OCI-LY3 (cell line): ENCODE measurements around the gene SMIM36.

Experiments
- H2AFZ ChIP-seq: fragments of 200-600, 300-600 bp; shearing (Covaris generic); 2 replicates; pipeline ENCODE4 v1.6.0; 2014; ENCODE audit warnings: antibody characterized with exemption, low read depth, low read length
- H3K27ac ChIP-seq: fragments of 200-600, 300-600 bp; sonication (generic); 2 replicates; pipeline ENCODE4 v1.5.1; 2014; ENCODE audit warnings: mild to moderate bottlenecking, low read length, moderate library complexity, mixed read lengths
- H3K27me3 ChIP-seq: fragments of 200-600, 300-600 bp; sonication (generic); 2 replicates; pipeline ENCODE4 v1.6.1; 2014; ENCODE audit warnings: low read depth, low read length, mixed read lengths
- H3K36me3 ChIP-seq: fragments of 200-600, 300-600 bp; sonication (generic); replicated peaks from 2 replicates; pipeline ENCODE3; 2014; ENCODE audit warnings: low read depth, low read length, mixed read lengths
- H3K4me1 ChIP-seq: fragments of 300-600, 200-600 bp; sonication (generic); 2 replicates; pipeline ENCODE4 v1.6.1; 2014; ENCODE audit warnings: low read length, mixed read lengths
- H3K4me2 ChIP-seq: fragments of 200-600, 300-600 bp; sonication (generic); 2 replicates; pipeline ENCODE4 v1.6.1; 2014; ENCODE audit warnings: low read length, mixed read lengths
- H3K4me3 ChIP-seq: fragments of 300-600, 200-600 bp; sonication (generic); 2 replicates; pipeline ENCODE4 v1.5.1; 2014; ENCODE audit warnings: antibody characterized with exemption, mild to moderate bottlenecking, low read length, moderate library complexity
- H3K79me2 ChIP-seq: fragments of 300-600, 200-600 bp; shearing (Covaris generic); 2 replicates; pipeline ENCODE4 v1.6.1; 2014; ENCODE audit warnings: mild to moderate bottlenecking, low read length, mixed read lengths
- H3K9ac ChIP-seq: fragments of 300-600, 200-600 bp; shearing (Covaris generic); 2 replicates; pipeline ENCODE4 v1.6.0; 2014; ENCODE audit warnings: mild to moderate bottlenecking, low read length, moderate library complexity
- H3K9me3 ChIP-seq: fragments of 200-600, 300-600 bp; shearing (Covaris generic); 2 replicates; pipeline ENCODE4 v1.6.1; 2014; ENCODE audit warnings: low read length, mixed read lengths; ENCODE audit not compliant: insufficient read depth
- H4K20me1 ChIP-seq: fragments of 200-600, 300-600 bp; sonication (generic); 2 replicates; pipeline ENCODE4 v1.6.1; 2016; ENCODE audit warnings: low read length, mixed read lengths; ENCODE audit not compliant: insufficient read depth
- EZH2phosphoT487 ChIP-seq: fragments of 200-600 bp; shearing (Covaris generic); IDR thresholded peaks from 2 replicates; pipeline ENCODE4 v1.6.1; 2018; ENCODE audit warnings: antibody characterized with exemption, mixed run types, low read depth
- TF ChIP-seq, protein P1 (sequence below): fragments of 200-600, 300-600 bp; sonication (generic); IDR thresholded peaks from 2 replicates; pipeline ENCODE4 v1.5.1; 2014; ENCODE audit warnings: antibody characterized with exemption, low read length, low read depth

The SMIM36 gene

GRCh38 chr17:55418369-55419268 is 92.6 kb downstream of the SMIM36 start:
- Histone ChIP-seq H3K4me2 (no peak overlapping the region), H3K9ac (no peak overlapping the region), H3K79me2 (peaks cover 78% of the 10 kb centered on the region), H4K20me1 (peaks cover 58% of the 10 kb centered on the region), H3K4me3 (no peak overlapping the region), H3K9me3 (no peaks in the 10 kb centered on the region), H3K4me1 (peaks cover 31% of the 10 kb centered on the region), H3K27ac (no peak overlapping the region), H3K27me3 (no peaks in the 10 kb centered on the region), H2AFZ (no peak overlapping the region), H3K36me3 (peaks cover 42% of the 10 kb centered on the region)
- TF ChIP-seq EZH2phosphoT487 = no peak
- TF ChIP-seq, protein P1, sequence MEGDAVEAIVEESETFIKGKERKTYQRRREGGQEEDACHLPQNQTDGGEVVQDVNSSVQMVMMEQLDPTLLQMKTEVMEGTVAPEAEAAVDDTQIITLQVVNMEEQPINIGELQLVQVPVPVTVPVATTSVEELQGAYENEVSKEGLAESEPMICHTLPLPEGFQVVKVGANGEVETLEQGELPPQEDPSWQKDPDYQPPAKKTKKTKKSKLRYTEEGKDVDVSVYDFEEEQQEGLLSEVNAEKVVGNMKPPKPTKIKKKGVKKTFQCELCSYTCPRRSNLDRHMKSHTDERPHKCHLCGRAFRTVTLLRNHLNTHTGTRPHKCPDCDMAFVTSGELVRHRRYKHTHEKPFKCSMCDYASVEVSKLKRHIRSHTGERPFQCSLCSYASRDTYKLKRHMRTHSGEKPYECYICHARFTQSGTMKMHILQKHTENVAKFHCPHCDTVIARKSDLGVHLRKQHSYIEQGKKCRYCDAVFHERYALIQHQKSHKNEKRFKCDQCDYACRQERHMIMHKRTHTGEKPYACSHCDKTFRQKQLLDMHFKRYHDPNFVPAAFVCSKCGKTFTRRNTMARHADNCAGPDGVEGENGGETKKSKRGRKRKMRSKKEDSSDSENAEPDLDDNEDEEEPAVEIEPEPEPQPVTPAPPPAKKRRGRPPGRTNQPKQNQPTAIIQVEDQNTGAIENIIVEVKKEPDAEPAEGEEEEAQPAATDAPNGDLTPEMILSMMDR = no peak

- H3K4me2 ChIP-seq = no peak overlapping the region
- H3K9ac ChIP-seq = no peak overlapping the region
- no peak overlapping the region for H3K27ac ChIP-seq
- no peak overlapping the region for H2AFZ ChIP-seq
- no peaks in the 10 kb centered on the region for H3K27me3 ChIP-seq
- H3K4me1 ChIP-seq = peaks cover 23% of the 10 kb centered on the region
- TF ChIP-seq EZH2phosphoT487 = no peak
- TF ChIP-seq, protein P1 = no peak
- peaks cover 58% of the 10 kb centered on the region for H4K20me1 ChIP-seq
- H3K9me3 ChIP-seq = no peaks in the 10 kb centered on the region
- H3K79me2 ChIP-seq = peaks cover 78% of the 10 kb centered on the region
- no peak overlapping the region for H3K4me3 ChIP-seq
- H3K36me3 ChIP-seq = peaks cover 52% of the 10 kb centered on the region
Measured at GRCh38 chr17:55417411-55418268, 93.6 kb downstream of the SMIM36 start.

DNA sequence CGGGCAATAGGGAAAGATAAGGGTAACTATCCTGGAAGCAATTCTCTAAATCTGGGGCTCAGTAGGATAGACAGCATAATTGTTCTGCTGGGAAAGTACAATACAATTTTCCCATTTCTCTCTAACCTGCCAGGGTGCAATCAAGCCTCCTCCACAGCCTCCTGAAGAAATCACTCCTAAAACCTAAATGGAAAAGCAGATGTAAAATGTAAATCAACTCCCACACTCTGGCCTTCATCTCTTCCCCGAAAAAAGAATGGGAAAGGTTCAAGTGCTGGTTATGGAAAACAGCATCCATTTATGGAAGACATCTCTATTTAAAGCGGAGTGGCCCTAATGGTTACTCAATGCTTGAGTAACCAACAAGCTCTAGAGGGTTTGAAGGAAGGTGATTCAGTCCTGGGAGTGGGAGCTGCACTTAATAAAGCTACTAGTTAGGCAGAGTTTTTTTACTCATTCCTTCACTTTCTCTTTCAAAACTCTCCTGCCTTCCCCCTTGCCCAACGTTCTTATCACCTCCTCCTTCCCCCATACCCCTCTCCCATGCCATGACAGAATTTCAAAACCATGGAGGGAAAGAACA is 94.7 kb downstream of the SMIM36 start:
- peaks cover 18% of the 10 kb centered on the region for H3K4me1 ChIP-seq
- no peak overlapping the region for H3K9ac ChIP-seq
- no peak overlapping the region for H3K4me3 ChIP-seq
- H3K4me2 ChIP-seq = no peak overlapping the region
- TF ChIP-seq, protein P1 = no peak
- TF ChIP-seq EZH2phosphoT487 = no peak
- H3K36me3 ChIP-seq = peaks cover 61% of the 10 kb centered on the region
- H4K20me1 ChIP-seq = peaks cover 58% of the 10 kb centered on the region
- no peak overlapping the region for H2AFZ ChIP-seq
- no peaks in the 10 kb centered on the region for H3K9me3 ChIP-seq
- H3K27me3 ChIP-seq = no peaks in the 10 kb centered on the region
- H3K79me2 ChIP-seq = peaks cover 77% of the 10 kb centered on the region
- H3K27ac ChIP-seq = no peak overlapping the region

GRCh38 chr17:55416000-55416399 is 95.3 kb downstream of the SMIM36 start:
- Histone ChIP-seq H3K79me2 (peaks cover 71% of the 10 kb centered on the region), H3K27ac (no peak overlapping the region), H3K27me3 (no peaks in the 10 kb centered on the region)

More at GRCh38 chr17:55416000-55416399, 95.3 kb downstream of the SMIM36 start:
- H3K36me3 ChIP-seq = peaks cover 67% of the 10 kb centered on the region
- H3K4me2 ChIP-seq = no peak overlapping the region
- H3K9me3 ChIP-seq = no peaks in the 10 kb centered on the region
- peaks cover 18% of the 10 kb centered on the region for H3K4me1 ChIP-seq
- no peak overlapping the region for H2AFZ ChIP-seq
- H3K9ac ChIP-seq = no peak overlapping the region
- H3K4me3 ChIP-seq = no peak overlapping the region
- peaks cover 58% of the 10 kb centered on the region for H4K20me1 ChIP-seq
- TF ChIP-seq, protein P1 = no peak
- TF ChIP-seq EZH2phosphoT487 = no peak
